ENCODE data around the gene OR6C65.
"Not testable (repeated sequence)": the region's sequence is repeated elsewhere in the genome, so short reads cannot be mapped to it uniquely, and the experiment has no call there.

Gene OR6C65

DNA sequence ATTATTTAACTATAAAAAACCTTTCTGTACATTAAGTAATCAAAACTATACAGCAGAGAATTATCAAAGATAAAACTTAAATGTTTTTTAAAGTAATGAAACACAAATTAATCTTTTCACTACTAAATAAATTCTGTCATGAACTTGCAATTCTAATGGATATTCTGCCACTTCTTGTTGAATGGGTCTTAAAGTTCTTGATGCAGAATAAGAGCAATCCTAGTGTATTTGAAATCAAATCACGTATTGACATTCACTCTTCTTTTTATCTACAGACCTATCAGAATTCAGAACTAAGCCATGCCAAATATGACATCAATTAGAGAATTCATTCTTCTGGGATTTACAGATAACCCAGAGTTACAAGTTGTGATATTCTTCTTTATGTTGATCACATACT lies at the start of gene OR6C65:
Gene OR6C65 (plus strand): TSS at position 301 of the 400 bp plus-strand sequence. CDS start 0 bp downstream, at position 301.
- DNase-seq: no peak

GRCh38 chr12:55355338-55355737 lies 45.0 kb upstream of the OR6C65 start:
- not testable (repeated sequence) for DNase-seq

GRCh38 chr12:55362675-55363074 lies 37.7 kb upstream of the OR6C65 start, which contains the start of gene OR6C75:
Gene OR6C75 (plus strand): TSS chr12:55362975. CDS start chr12:55365111, 2,136 bp downstream.
- DNase-seq: no peak

- no peak for DNase-seq
Measured at GRCh38 chr12:55365086-55365485, 35.2 kb upstream of the OR6C65 start.

GRCh38 chr12:55372521-55372920 lies 27.8 kb upstream of the OR6C65 start:
- DNase-seq: no peak

GRCh38 chr12:55385891-55386290 lies 14.4 kb upstream of the OR6C65 start:
- DNase-seq: no peak

- DNase-seq: no peak
Measured at GRCh38 chr12:55392032-55392795, 8.1 kb upstream of the OR6C65 start.

- DNase-seq: no peak
Measured at GRCh38 chr12:55396326-55396725, 4.0 kb upstream of the OR6C65 start.

DNA sequence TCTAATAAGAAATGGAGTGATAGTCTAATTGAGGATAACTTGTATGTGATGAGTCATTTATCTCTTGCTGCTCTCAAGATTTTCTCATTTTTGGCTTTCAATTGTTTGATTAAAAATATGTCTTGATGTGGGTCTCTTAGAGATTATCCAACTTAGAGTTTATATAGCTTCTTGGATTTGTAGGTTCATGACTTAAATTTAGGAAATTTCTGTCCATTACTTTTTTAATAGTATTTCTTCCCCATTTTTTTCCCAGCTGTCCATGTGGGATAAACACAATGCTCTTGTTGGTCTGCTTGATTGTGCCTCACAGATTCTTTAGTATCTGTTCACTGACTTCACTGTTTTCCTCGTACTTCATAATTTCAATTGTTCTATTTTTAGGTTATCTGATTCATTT lies 7.5 kb downstream of the OR6C65 start:
- no peak for DNase-seq

GRCh38 chr12:55409133-55409532 lies 8.8 kb downstream of the OR6C65 start:
- DNase-seq: not testable (repeated sequence)

GRCh38 chr12:55412138-55412537 lies 11.8 kb downstream of the OR6C65 start:
- not testable (repeated sequence) for DNase-seq

- DNase-seq: not testable (repeated sequence)
Measured at GRCh38 chr12:55413498-55414388, 13.4 kb downstream of the OR6C65 start.

- DNase-seq: not testable (repeated sequence)
Measured at GRCh38 chr12:55414396-55414823, 14.1 kb downstream of the OR6C65 start.

GRCh38 chr12:55414889-55415288 lies 14.6 kb downstream of the OR6C65 start:
- DNase-seq: not testable (repeated sequence)

DNA sequence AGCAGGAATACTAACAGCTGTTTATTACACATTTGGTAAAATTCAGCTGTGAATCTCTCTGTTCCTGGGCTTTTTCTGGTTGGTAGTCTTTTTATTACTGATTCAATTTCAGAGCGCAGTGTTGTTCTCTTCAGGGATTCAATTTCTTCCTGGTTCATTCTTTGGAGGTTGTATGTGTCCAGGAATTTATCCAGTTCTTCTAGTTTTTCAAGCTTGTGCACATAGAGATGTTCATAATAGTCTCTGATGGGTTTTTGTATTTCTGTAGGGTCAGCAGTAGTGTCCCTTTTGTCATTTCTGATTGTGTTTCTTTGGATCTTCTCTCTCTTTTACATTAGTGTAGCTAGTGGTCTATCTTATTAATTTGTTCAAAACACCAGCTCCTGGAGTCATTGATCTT lies 16.6 kb downstream of the OR6C65 start:
- no peak for DNase-seq

DNA sequence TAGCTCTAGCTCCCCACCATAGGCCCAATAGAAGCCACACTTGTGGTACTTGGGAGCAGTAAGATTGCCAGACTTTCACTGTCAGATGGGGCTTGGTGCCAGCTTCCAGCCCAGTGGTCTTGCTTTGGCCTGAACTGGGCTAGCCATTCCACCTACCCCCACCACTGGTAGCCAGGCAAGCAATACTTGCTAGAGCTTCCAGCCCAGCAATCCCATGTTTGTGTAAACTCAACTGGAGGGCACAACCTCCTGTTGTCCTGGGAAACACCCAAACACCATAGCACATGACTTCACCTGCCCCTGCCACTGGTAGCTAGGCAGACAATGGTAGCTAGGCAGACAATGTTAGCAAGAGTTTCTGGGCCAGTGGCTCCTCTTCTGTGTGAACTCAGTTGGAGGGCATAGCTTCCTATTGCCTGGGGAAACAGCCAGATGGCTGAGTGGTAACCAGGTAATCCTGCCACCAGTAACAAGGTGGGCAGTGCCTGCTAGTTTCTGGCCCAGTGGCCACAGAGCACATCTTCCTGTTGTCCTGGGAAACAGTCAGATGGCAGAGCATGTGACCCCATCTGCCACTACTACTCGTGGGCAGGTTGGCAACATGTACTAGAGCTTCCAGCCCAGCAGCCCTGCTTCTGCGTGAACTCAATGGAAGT lies 20.1 kb downstream of the OR6C65 start:
- DNase-seq: no peak

DNA sequence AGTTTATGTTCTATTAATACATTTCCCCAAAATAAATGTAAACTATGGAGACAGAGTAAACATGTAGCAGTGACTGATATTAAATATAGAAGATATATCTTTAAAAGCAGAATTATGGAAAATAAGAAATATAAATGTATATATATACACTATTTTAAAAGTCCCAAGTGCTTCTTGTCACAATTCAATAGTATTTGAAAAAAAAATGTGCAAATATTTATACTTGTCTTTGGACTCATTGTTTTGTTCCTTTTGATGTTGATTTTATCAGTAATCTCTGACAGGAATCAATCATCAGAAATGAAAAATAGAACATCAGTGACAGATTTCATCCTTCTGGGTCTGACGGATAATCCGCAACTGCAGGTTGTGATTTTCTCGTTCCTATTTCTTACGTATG lies 25.6 kb downstream of the OR6C65 start, which contains the start of gene OR6C76:
Gene OR6C76 (plus strand): TSS at position 301 of the 400 bp plus-strand sequence. CDS start 0 bp downstream, at position 301.
- no peak for DNase-seq

- DNase-seq: no peak
Measured at GRCh38 chr12:55428331-55429243, 28.3 kb downstream of the OR6C65 start.

DNA sequence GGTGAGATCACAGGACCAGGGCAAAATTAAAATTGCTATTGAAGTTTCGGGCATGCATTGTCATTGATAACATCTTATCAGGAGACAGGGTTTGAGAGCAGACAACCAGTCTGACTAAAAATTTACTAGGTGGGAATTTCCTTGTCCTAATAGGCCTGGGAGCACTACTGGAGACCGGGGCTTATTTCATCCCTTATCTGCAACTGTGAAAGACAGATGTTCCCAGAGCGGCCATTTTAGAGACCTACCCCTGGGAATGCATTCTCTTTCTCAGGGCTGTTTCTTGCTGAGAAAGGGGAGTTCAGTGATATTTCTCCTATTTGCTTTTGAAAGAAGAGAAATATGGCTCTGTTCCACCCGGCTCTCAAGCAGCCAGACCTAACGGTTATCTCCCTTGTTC lies 40.9 kb downstream of the OR6C65 start:
- DNase-seq: not testable (repeated sequence)

DNA sequence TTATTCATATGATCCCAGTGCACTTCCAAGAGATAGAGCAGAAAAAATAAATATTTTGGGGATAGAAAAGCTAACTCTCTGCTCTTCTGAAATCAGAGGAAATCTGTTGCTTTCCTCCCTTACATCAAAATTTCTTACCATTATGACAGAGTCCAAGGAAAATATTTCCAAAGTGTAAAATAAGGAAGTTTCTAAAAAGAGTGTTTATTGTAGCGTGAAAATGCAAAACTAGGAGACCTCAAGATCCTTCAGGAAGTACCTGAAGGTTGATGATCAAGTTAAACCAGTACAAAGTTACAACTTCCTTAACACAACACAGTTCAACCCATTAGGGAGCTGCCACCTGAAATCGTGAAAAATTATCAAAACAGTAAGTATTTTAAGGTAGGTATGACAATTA lies 43.4 kb downstream of the OR6C65 start, which contains the start of gene OR6C2:
Gene OR6C2 (plus strand): TSS at position 301 of the 400 bp plus-strand sequence. CDS start 8,138 bp downstream, outside the sequence.
- no peak for DNase-seq

GRCh38 chr12:55445357-55445756 lies 45.0 kb downstream of the OR6C65 start:
- DNase-seq: no peak

- DNase-seq: no peak
Measured at GRCh38 chr12:55446326-55446725, 46.0 kb downstream of the OR6C65 start.

Measured in SIG-M5 (cell line).